B cell (primary cell): ENCODE data around the gene BMP7. TPM values are rescaled to one million over a fixed set of nuclear protein-coding genes. Genes with fewer than 3 reads are reported as not detected.

Experiments used
- ATAC-seq: fragments of 200-7000 bp; cut with Tn5 transposase; one replicate; pipeline ENCODE4 v1.10.0; 2021; ENCODE audit warnings: low read depth, mild to moderate bottlenecking, moderate number of reproducible peaks, moderate library complexity
- CTCF ChIA-PET: fragments of 350-600 bp; sonication (Branson Sonifier 250); formaldehyde crosslinking; loops from one replicate; lab custom pipeline; 2021; ENCODE audit warnings: antibody characterized with exemption, inconsistent platforms; lab: Charles Lee
- POLR2A ChIA-PET: fragments of 350-600 bp; sonication (Branson Sonifier 250); formaldehyde crosslinking; loops from one replicate; lab custom pipeline; 2021; ENCODE audit warnings: antibody characterized with exemption; lab: Charles Lee
- DNase-seq: peaks from one replicate; pipeline ENCODE4 v3.0.0; 2013
- H2AFZ ChIP-seq: 2 replicates; pipeline ENCODE4 v1.6.1; 2012; ENCODE audit warnings: mild to moderate bottlenecking, low read depth, low read length; ENCODE audit not compliant: insufficient read depth, poor library complexity, severe bottlenecking
- H3K27ac ChIP-seq, 2 donors: 1 replicate in 1 of 2; 2 replicates in 1 of 2; pipeline ENCODE4 v1.5.1; 2012 to 2013; ENCODE audit warnings: low read length in 2 of 2, mild to moderate bottlenecking in 2 of 2, moderate library complexity in 1 of 2
- H3K27me3 ChIP-seq, 4 experiments: fragments of 200-600 bp in 1 of 4; sonication (generic) in 1 of 4; replicated peaks in 1 of 4; 1 replicate in 2 of 4; 2 replicates in 2 of 4; pipeline versions ENCODE4 v1.6.1 to v1.7.0; 2013 to 2016; ENCODE audit warnings: low read length in 3 of 4, mild to moderate bottlenecking in 2 of 4, mixed read lengths in 1 of 4, moderate library complexity in 1 of 4; ENCODE audit not compliant: insufficient read depth in 4 of 4, control insufficient read depth in 3 of 4; ENCODE audit errors: control extremely low read depth in 1 of 4
- H3K36me3 ChIP-seq, 2 experiments: replicated peaks in 1 of 2; 1 replicate in 1 of 2; 2 replicates in 1 of 2; pipeline versions ENCODE4 v1.6.1 to v1.7.1; 2013; ENCODE audit warnings: low read length in 1 of 2; ENCODE audit not compliant: insufficient read depth in 2 of 2, control insufficient read depth in 1 of 2; ENCODE audit errors: control extremely low read depth in 1 of 2, extremely low read depth in 1 of 2
- H3K4me1 ChIP-seq, 2 donors: fragments of 200-600 bp in 1 of 2; sonication (generic) in 1 of 2; 1 replicate in 1 of 2; 2 replicates in 1 of 2; pipeline versions ENCODE4 v1.5.1 to v1.6.1; 2013 to 2017; ENCODE audit warnings: low read length in 2 of 2; ENCODE audit not compliant: control insufficient read depth in 2 of 2, insufficient read depth in 2 of 2
- H3K4me2 ChIP-seq: replicated peaks from 2 replicates; pipeline ENCODE3; 2012; ENCODE audit warnings: mild to moderate bottlenecking, low read depth, low read length; ENCODE audit not compliant: poor library complexity, severe bottlenecking
- H3K4me3 ChIP-seq, 5 experiments: fragments of 200-600 bp in 1 of 5; sonication (generic) in 1 of 5; 1 replicate in 3 of 5; 2 replicates in 2 of 5; pipeline versions ENCODE4 v1.5.1 to v1.7.0; 2011 to 2016; ENCODE audit warnings: low read length in 4 of 5, mild to moderate bottlenecking in 4 of 5, low read depth in 2 of 5, control low read depth in 1 of 5, moderate library complexity in 1 of 5; ENCODE audit not compliant: insufficient read depth in 1 of 5; ENCODE audit errors: control extremely low read depth in 1 of 5, extremely low read depth in 1 of 5
- H3K79me2 ChIP-seq: fragments of 200-600 bp; sonication (generic); one replicate; pipeline ENCODE4 v1.6.0; 2016; ENCODE audit warnings: low read length; ENCODE audit not compliant: control insufficient read depth, insufficient read depth
- H3K9ac ChIP-seq: fragments of 200-600 bp; sonication (generic); 2 replicates; pipeline ENCODE4 v1.6.1; 2017; ENCODE audit warnings: mild to moderate bottlenecking, low read length, moderate library complexity
- H3K9me3 ChIP-seq, 3 donors: one replicate each; pipeline versions ENCODE4 v1.6.1 to v1.7.1; 2013; ENCODE audit warnings: low read length in 2 of 3; ENCODE audit not compliant: control insufficient read depth in 2 of 3, insufficient read depth in 1 of 3; ENCODE audit errors: control extremely low read depth in 1 of 3
- H4K20me1 ChIP-seq: 2 replicates; pipeline ENCODE4 v1.6.0; 2012; ENCODE audit warnings: mild to moderate bottlenecking, low read length; ENCODE audit not compliant: insufficient read depth, control insufficient read depth, poor library complexity, severe bottlenecking
- H3K27ac Mint-ChIP-seq: one replicate; pipeline ENCODE4 v1.8.0; 2021; ENCODE audit warnings: mixed read lengths
- H3K27me3 Mint-ChIP-seq: one replicate; pipeline ENCODE4 v1.8.0; 2021; ENCODE audit warnings: mixed read lengths
- H3K4me1 Mint-ChIP-seq: one replicate; pipeline ENCODE4 v1.8.0; 2021; ENCODE audit warnings: mixed read lengths
- H3K4me3 Mint-ChIP-seq: one replicate; pipeline ENCODE4 v1.8.0; 2021; ENCODE audit warnings: mixed read lengths
- H3K9me3 Mint-ChIP-seq: one replicate; pipeline ENCODE4 v1.8.0; 2022; ENCODE audit warnings: mixed read lengths; ENCODE audit not compliant: insufficient read depth
- CTCF ChIP-seq: fragments of 200-600 bp; IDR thresholded peaks from one replicate; pipeline ENCODE4 v1.8.0; 2022; ENCODE audit warnings: antibody characterized with exemption, mild to moderate bottlenecking
- EZH2 ChIP-seq: IDR thresholded peaks from 2 replicates; pipeline ENCODE4 v1.6.1; 2012; ENCODE audit warnings: borderline replicate concordance, low read depth, mild to moderate bottlenecking, moderate library complexity, low read length; ENCODE audit not compliant: insufficient read depth, poor library complexity, severe bottlenecking
- WGBS: methylation state at CpG from one replicate; pipeline ENCODE4 v1.1.5; 2013; ENCODE audit warnings: missing lambda C conversion rate; ENCODE audit not compliant: insufficient coverage; 5-methylcytosine and 5-hydroxymethylcytosine counted together
- intact Hi-C: fragments of 100-400 bp; cut with micrococcal nuclease; formaldehyde crosslinking; loops from one replicate; pipeline ENCODE4 v1.10.0; 2022
- polyA plus RNA-seq: library from polyadenylated mRNA; depleted of rRNA; stranded (reverse); fragments of >200 nt; gene quantifications from 2 replicates; pipeline ENCODE4 v1.2.3, GENCODE V29; 2012
- total RNA-seq, 2 donors: library from RNA; stranded (reverse); fragments of 120-200 nt in 1 of 2; gene quantifications; 1 replicate in 1 of 2; 2 replicates in 1 of 2; pipeline versions ENCODE4 v1.2.3 to v1.2.4, GENCODE V29; 2013 to 2022

The BMP7 gene
- total and polyA plus RNA-seq, 2 donors (not counting 1 experiment from before 2014, with no cell fraction given): not detected

GRCh38 chr20:57134804-57135203 lies 131.6 kb downstream of the BMP7 start:
- ChIA-PET CTCF (interaction anchor here (1.0 kb wide), 1 partner anchor 10 kb away, joined by 3 read pairs; no protein-coding TSS in a partner anchor), POLR2A (no interaction called here)
- no peaks in the 10 kb centered on the region for H3K79me2 ChIP-seq
- no peak overlapping the region for H3K4me2 ChIP-seq
- no peaks in the 10 kb centered on the region for H3K27me3 ChIP-seq
- TF ChIP-seq EZH2 (no peak), CTCF (no peak)
- H2AFZ ChIP-seq: no peak overlapping the region
- no peak for DNase-seq
- H3K4me1 Mint-ChIP-seq: no peaks in the 10 kb centered on the region
- H3K9ac ChIP-seq: no peak overlapping the region
- no peak overlapping the region for H3K27ac ChIP-seq
- no peaks in the 10 kb centered on the region for H3K9me3 Mint-ChIP-seq
- H3K27me3 Mint-ChIP-seq: peaks cover 20% of the 10 kb centered on the region
- WGBS: 84% methylated on average over 4 of the region's 4 CpGs
- H4K20me1 ChIP-seq: no peaks in the 10 kb centered on the region
- no peaks in the 10 kb centered on the region for H3K36me3 ChIP-seq
- no peak overlapping the region for H3K4me3 Mint-ChIP-seq
- no peaks in the 10 kb centered on the region for H3K4me1 ChIP-seq
- peaks cover 0 to 5% (median 0%) of the 10 kb centered on the region in 3 donors for H3K9me3 ChIP-seq
- ATAC-seq: no peak
- no peak overlapping the region for H3K27ac Mint-ChIP-seq
- no peak overlapping the region for H3K4me3 ChIP-seq
- intact Hi-C loops: no loop called here

GRCh38 chr20:57133926-57134650 lies 132.4 kb downstream of the BMP7 start:
- no peaks in the 10 kb centered on the region for H3K36me3 ChIP-seq
- H3K9me3 Mint-ChIP-seq: no peaks in the 10 kb centered on the region
- H3K9ac ChIP-seq: no peak overlapping the region
- peaks cover 20% of the 10 kb centered on the region for H3K27me3 Mint-ChIP-seq
- H3K79me2 ChIP-seq: no peaks in the 10 kb centered on the region
- ChIA-PET POLR2A (no interaction called here), CTCF (interaction anchor here (1.0 kb wide), 1 partner anchor 9 kb away, joined by 3 read pairs; no protein-coding TSS in a partner anchor)
- H3K4me3 Mint-ChIP-seq: no peak overlapping the region
- no peaks in the 10 kb centered on the region for H3K4me1 Mint-ChIP-seq
- no peak overlapping the region for H3K27ac ChIP-seq
- H3K4me3 ChIP-seq: no peak overlapping the region
- no peak for ATAC-seq
- H2AFZ ChIP-seq: no peak overlapping the region
- H3K4me2 ChIP-seq: no peak overlapping the region
- no peaks in the 10 kb centered on the region for H3K27me3 ChIP-seq
- H3K4me1 ChIP-seq: no peaks in the 10 kb centered on the region
- H3K27ac Mint-ChIP-seq: no peak overlapping the region
- H4K20me1 ChIP-seq: no peaks in the 10 kb centered on the region
- DNase-seq: no peak
- intact Hi-C loops: no loop called here
- peaks cover 0 to 5% (median 0%) of the 10 kb centered on the region in 3 donors for H3K9me3 ChIP-seq
- 41% methylated on average over 9 of the region's 14 CpGs for WGBS
- TF ChIP-seq EZH2: no peak
- TF ChIP-seq CTCF: no peak
